Measurements from ENCODE around the gene CECR2. TPM values are rescaled to one million over a fixed set of nuclear protein-coding genes. Genes with fewer than 3 reads are reported as not detected.

CECR2 gene
- total and polyA plus RNA-seq, 2 of the 8 experiments (the other 6 are each of a cell fraction or from before 2014, with no cell fraction given): 18.3 to 123 TPM

- TF ChIP-seq CHD7 (IDR thresholded peaks at IDR 0.05; ENCODE audit: insufficient replicate concordance, low read length): no peak
- TF ChIP-seq EP300 (IDR thresholded peaks at IDR 0.05; ENCODE audit: borderline replicate concordance in 1 of 2, low read depth in 2 of 2, low read length in 2 of 2): no peak
- TF ChIP-seq TCF12 (IDR thresholded peaks at IDR 0.05; ENCODE audit: low read depth, low read length): no peak
- TF ChIP-seq EZH2 (IDR thresholded peaks at IDR 0.05; ENCODE audit: low read depth, low read length, severe bottlenecking): no peak
- no peak for TF ChIP-seq BACH1 (IDR thresholded peaks at IDR 0.05; ENCODE audit: low read length)
- TF ChIP-seq BRCA1 (IDR thresholded peaks at IDR 0.05; ENCODE audit: low read depth, low read length): no peak
- no peak for TF ChIP-seq SAP30 (IDR thresholded peaks at IDR 0.05; ENCODE audit: insufficient read depth, insufficient replicate concordance, low read length)
- no peak for TF ChIP-seq GTF2F1 (IDR thresholded peaks at IDR 0.05; ENCODE audit: borderline replicate concordance, low read depth, low read length)
- TF ChIP-seq RAD21 (IDR thresholded peaks at IDR 0.05 in 1 of 2, conservative IDR thresholded peaks at IDR 0.05 in 1 of 2; ENCODE audit: low read depth in 2 of 2, low read length in 2 of 2): no peak
Measured at GRCh38 chr22:17384612-17385330, 15.5 kb downstream of the CECR2 start (continued).
